ENCODE results near the gene XYLT1. TPM values are rescaled to one million over a fixed set of nuclear protein-coding genes. Genes with fewer than 3 reads are reported as not detected.

XYLT1 gene
- polyA plus RNA-seq, 1 donor (not counting 4 experiments of a cell fraction or from before 2014, with no cell fraction given), result 4.4 TPM

DNA sequence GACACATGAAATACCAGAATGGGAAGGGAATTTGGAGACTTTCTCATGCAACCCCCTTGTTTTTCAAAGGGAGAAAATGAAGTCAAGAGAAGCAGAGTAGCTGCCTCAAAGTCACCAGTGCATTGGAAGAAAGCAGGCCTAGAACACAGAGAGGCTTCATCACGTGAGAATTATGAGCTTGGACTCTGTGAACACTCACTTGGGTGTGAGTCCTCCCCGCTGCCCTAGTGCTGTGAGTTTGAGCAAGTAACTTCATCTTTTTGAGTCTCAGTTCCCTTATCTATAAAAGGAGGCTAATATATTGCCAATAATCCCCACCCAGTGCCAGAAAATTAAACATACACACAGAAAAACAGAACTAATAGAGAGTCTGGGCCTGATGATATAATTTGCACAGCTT is 315.8 kb downstream of the XYLT1 start:
- H3K79me2 ChIP-seq (ENCODE audit: control insufficient read depth, insufficient read depth, low read length), result no peaks in the 10 kb centered on the region
- DNase-seq (ENCODE audit: low read depth, low spot score), result no peak
- H3K4me2 ChIP-seq (ENCODE audit: control insufficient read depth, extremely low read depth, insufficient read depth, low read depth, low read length), result no peak overlapping the region
- no peaks in the 10 kb centered on the region for H4K20me1 ChIP-seq (ENCODE audit: control insufficient read depth, extremely low read depth, insufficient read depth, low read length)
- dilution Hi-C loops (cut with MboI; ENCODE audit: extremely low pct_ligation_motif_present, low sequenced_read_pairs), result no loop called here
- no peak overlapping the region for H3K27ac ChIP-seq (ENCODE audit: control insufficient read depth, insufficient read depth, low read length)
- no peak for FAIRE-seq
- no peaks in the 10 kb centered on the region for H3K9me1 ChIP-seq (ENCODE audit: control insufficient read depth, extremely low read depth, insufficient read depth, low read length)
- no peaks in the 10 kb centered on the region for H3K4me1 ChIP-seq (ENCODE audit: control insufficient read depth, extremely low read depth, insufficient read depth, low read length)
- H3K36me3 ChIP-seq (ENCODE audit: control insufficient read depth in 2 of 2, extremely low read depth in 1 of 2, insufficient read depth in 2 of 2, low read length in 2 of 2), result peaks cover 0 to 1% of the 10 kb centered on the region in 2 experiments
- H2AFZ ChIP-seq (ENCODE audit: control insufficient read depth, low read length), result no peak overlapping the region
- TF ChIP-seq EZH2 (IDR thresholded peaks at IDR 0.05; ENCODE audit: low read length), result no peak
- TF ChIP-seq, protein P1, sequence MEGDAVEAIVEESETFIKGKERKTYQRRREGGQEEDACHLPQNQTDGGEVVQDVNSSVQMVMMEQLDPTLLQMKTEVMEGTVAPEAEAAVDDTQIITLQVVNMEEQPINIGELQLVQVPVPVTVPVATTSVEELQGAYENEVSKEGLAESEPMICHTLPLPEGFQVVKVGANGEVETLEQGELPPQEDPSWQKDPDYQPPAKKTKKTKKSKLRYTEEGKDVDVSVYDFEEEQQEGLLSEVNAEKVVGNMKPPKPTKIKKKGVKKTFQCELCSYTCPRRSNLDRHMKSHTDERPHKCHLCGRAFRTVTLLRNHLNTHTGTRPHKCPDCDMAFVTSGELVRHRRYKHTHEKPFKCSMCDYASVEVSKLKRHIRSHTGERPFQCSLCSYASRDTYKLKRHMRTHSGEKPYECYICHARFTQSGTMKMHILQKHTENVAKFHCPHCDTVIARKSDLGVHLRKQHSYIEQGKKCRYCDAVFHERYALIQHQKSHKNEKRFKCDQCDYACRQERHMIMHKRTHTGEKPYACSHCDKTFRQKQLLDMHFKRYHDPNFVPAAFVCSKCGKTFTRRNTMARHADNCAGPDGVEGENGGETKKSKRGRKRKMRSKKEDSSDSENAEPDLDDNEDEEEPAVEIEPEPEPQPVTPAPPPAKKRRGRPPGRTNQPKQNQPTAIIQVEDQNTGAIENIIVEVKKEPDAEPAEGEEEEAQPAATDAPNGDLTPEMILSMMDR (optimal IDR thresholded peaks at IDR 0.05 in 1 of 3, IDR thresholded peaks at IDR 0.05 in 1 of 3, conservative IDR thresholded peaks at IDR 0.05 in 1 of 3; ENCODE audit: extremely low read depth in 1 of 3, insufficient read depth in 2 of 3, low read length in 3 of 3), result no peak
- H3K9ac ChIP-seq (ENCODE audit: control insufficient read depth, extremely low read depth, insufficient read depth, low read length), result no peak overlapping the region
- H3K27me3 ChIP-seq (ENCODE audit: control insufficient read depth, extremely low read depth, insufficient read depth, low read length), result no peaks in the 10 kb centered on the region
- no peak overlapping the region for H3K4me3 ChIP-seq (ENCODE audit: control insufficient read depth in 2 of 3, extremely low read depth in 1 of 3, insufficient read depth in 2 of 3, low read depth in 1 of 3, low read length in 3 of 3)
- no peaks in the 10 kb centered on the region for H3K9me3 ChIP-seq (ENCODE audit: control insufficient read depth, low read depth, low read length)

DNA sequence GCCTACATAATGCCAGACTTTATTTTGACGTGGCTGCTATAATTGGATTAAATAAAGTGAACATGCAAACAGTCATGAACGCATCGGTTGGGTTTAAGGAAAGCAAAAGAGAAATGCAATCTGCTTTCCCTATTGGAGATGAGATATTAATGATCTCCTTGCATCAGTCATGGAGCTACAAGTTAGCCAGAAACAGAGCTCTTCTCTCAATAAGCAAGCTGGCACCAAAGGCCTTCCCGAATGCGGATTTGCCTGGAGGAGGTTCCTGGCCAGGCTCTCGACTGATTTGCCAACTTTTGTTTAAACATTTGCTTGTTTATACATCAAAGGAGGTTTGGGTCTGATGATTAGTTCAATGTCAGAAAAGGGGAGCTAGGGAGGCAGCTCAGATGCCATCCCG is 318.4 kb downstream of the XYLT1 start:
- Histone ChIP-seq H3K4me1 (ENCODE audit: control insufficient read depth, extremely low read depth, insufficient read depth, low read length) (no peaks in the 10 kb centered on the region), H3K9me1 (ENCODE audit: control insufficient read depth, extremely low read depth, insufficient read depth, low read length) (no peaks in the 10 kb centered on the region), H3K27ac (ENCODE audit: control insufficient read depth, insufficient read depth, low read length) (no peak overlapping the region), H3K4me2 (ENCODE audit: control insufficient read depth, extremely low read depth, insufficient read depth, low read depth, low read length) (no peak overlapping the region), H3K79me2 (ENCODE audit: control insufficient read depth, insufficient read depth, low read length) (no peaks in the 10 kb centered on the region), H2AFZ (ENCODE audit: control insufficient read depth, low read length) (no peak overlapping the region), H4K20me1 (ENCODE audit: control insufficient read depth, extremely low read depth, insufficient read depth, low read length) (no peaks in the 10 kb centered on the region), H3K27me3 (ENCODE audit: control insufficient read depth, extremely low read depth, insufficient read depth, low read length) (no peaks in the 10 kb centered on the region), H3K4me3 (ENCODE audit: control insufficient read depth in 2 of 3, extremely low read depth in 1 of 3, insufficient read depth in 2 of 3, low read depth in 1 of 3, low read length in 3 of 3) (no peak overlapping the region), H3K9ac (ENCODE audit: control insufficient read depth, extremely low read depth, insufficient read depth, low read length) (no peak overlapping the region), H3K36me3 (ENCODE audit: control insufficient read depth in 2 of 2, extremely low read depth in 1 of 2, insufficient read depth in 2 of 2, low read length in 2 of 2) (no peaks in the 10 kb centered on the region), H3K9me3 (ENCODE audit: control insufficient read depth, low read depth, low read length) (no peaks in the 10 kb centered on the region)
- dilution Hi-C loops (cut with MboI; ENCODE audit: extremely low pct_ligation_motif_present, low sequenced_read_pairs), result no loop called here
- TF ChIP-seq EZH2 (IDR thresholded peaks at IDR 0.05; ENCODE audit: low read length), result no peak
- TF ChIP-seq, protein P1 (optimal IDR thresholded peaks at IDR 0.05 in 1 of 3, IDR thresholded peaks at IDR 0.05 in 1 of 3, conservative IDR thresholded peaks at IDR 0.05 in 1 of 3; ENCODE audit: extremely low read depth in 1 of 3, insufficient read depth in 2 of 3, low read length in 3 of 3), result no peak
- no peak for DNase-seq (ENCODE audit: low read depth, low spot score)
- FAIRE-seq, result no peak
